Activated naive CD4-positive, alpha-beta T cell treated with anti-CD3 and anti-CD28 coated beads, Interleukin-2, amount 10 ng/mL, durations not matched to agents 5 hours and 36 hours (primary cell): ENCODE data around the gene OR1Q1. TPM values are rescaled to one million over a fixed set of nuclear protein-coding genes. Genes with fewer than 3 reads are reported as not detected.

Experiments used
- total RNA-seq, 2 experiments: library from RNA; stranded (reverse); gene quantifications; one replicate each; pipeline ENCODE4 v1.2.3, GENCODE V29; 2021

OR1Q1 gene, protein sequence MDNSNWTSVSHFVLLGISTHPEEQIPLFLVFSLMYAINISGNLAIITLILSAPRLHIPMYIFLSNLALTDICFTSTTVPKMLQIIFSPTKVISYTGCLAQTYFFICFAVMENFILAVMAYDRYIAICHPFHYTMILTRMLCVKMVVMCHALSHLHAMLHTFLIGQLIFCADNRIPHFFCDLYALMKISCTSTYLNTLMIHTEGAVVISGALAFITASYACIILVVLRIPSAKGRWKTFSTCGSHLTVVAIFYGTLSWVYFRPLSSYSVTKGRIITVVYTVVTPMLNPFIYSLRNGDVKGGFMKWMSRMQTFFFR
- not detected for total RNA-seq

DNA sequence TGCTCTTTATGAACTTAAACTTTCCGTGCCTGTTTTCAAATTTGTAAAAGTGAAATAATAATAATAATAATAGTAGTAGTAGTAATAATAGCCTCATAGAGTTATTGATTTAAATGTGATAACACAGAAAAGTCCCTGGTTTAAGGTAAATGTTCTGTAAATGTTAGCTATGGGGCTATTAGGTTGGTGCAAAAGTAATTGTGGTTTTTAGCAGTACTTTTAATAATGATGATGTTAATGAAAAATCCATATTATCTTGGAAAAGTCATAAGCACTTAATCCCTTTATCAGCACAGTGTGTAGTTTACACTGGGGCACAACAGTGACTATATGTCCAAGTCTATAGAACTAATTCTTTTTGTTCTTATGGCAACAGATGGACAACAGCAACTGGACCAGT lies at the start of gene OR1Q1:
OR1Q1 (plus strand) TSS at position 377 of the 400 bp plus-strand sequence; CDS start at position 377, 0 bp downstream.

DNA sequence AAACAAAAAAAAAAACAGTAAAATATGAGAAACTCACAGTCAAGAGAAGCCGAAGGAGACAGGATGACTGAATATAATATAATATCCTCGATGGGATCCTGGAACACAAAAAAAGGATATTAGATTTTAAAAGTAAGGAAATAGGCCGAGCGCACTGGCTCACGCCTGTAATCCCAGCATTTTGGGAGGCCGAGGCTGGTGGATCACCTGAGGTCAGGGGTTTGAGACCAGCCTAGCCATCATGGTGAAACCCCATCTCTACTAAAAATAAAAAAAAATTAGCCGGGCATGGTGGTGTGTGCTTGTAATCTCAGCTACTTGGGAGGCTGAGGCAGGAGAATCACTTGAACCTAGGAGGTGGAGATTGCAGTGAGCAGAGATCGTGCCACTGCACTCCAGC lies 31.3 kb upstream of the OR1Q1 start, which contains the start of gene OR1L8:
OR1L8 (minus strand) TSS at position 101 of the 400 bp plus-strand sequence. CDS start 14,907 bp downstream, outside the sequence.

DNA sequence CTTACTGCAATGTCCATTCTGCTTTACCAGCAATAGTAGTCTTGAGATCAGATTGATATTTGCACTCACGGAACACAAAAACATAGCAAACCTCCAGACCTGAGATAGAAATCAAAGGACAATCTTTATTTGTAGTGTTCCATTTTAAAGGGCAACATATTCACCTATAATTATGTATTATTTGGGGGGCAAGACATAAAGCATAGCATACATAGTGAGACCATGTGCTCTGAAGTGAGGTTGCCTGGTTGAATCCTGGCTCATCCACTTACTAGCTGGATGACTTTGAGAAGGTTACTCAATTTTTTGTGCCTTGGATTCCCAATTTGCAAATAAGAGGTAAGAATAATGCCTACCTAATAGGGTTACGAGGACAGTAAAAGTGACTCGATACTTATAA lies 43.0 kb downstream of the OR1Q1 start, which contains the start of gene OR1B1:
OR1B1 (minus strand) TSS at position 101 of the 400 bp plus-strand sequence.

DNA sequence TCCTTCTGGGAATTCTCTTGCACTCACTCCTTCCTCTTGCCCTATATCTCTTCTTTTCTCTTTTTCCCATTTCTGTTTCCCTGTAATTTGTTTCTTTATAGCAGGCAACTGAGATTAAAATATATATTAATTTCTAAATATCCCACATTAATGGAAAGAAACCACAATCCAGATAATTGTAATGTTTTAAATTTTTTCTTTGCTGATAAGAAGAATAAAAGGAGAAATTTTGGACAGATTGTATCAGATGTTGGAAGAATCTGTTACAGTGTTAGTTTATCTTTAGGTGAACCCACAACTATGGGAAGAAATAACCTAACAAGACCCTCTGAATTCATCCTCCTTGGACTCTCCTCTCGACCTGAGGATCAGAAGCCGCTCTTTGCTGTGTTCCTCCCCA lies 46.9 kb downstream of the OR1Q1 start, which contains the start of gene OR1L1:
OR1L1 (plus strand) TSS at position 301 of the 400 bp plus-strand sequence; CDS start at position 301, 0 bp downstream.

Other genes with a start within 250 kb of the OR1Q1 start
- gene PTGS1, start 243.7 kb upstream of the OR1Q1 start, total RNA-seq, result not detected
- not detected for gene OR1J1, start 136.8 kb upstream of the OR1Q1 start, total RNA-seq
- gene OR1J2, start 103.9 kb upstream of the OR1Q1 start, total RNA-seq, result not detected
- gene OR1J4, start 95.6 kb upstream of the OR1Q1 start, total RNA-seq, result not detected
- gene OR1N1, start 87.4 kb upstream of the OR1Q1 start, total RNA-seq, result not detected
- gene OR1N2, start 61.6 kb upstream of the OR1Q1 start, total RNA-seq, result not detected
- not detected for gene OR1L8, start 31.4 kb upstream of the OR1Q1 start, total RNA-seq
- gene OR1B1, start 42.9 kb downstream of the OR1Q1 start, total RNA-seq, result not detected
- not detected for gene OR1L1, start 47.0 kb downstream of the OR1Q1 start, total RNA-seq
- gene OR1L3, start 60.4 kb downstream of the OR1Q1 start, total RNA-seq, result not detected
- gene OR1L4, start 109.3 kb downstream of the OR1Q1 start, total RNA-seq, result not detected
- not detected for gene OR1L6, start 127.6 kb downstream of the OR1Q1 start, total RNA-seq
- not detected for gene OR5C1, start 174.2 kb downstream of the OR1Q1 start, total RNA-seq
- gene OR1K1, start 185.4 kb downstream of the OR1Q1 start, total RNA-seq, result not detected
- gene PDCL, start 213.8 kb downstream of the OR1Q1 start, total RNA-seq, result 10 to 100 TPM; 23.0 to 25.4 TPM